Glutamatergic neuron (in vitro differentiated cells): ENCODE results near the gene UBE4B. TPM values are rescaled to one million over a fixed set of nuclear protein-coding genes. Genes with fewer than 3 reads are reported as not detected.

Source experiments
- DNase-seq: peaks from one replicate; pipeline ENCODE4 v3.0.0; 2022
- H3K27ac Mint-ChIP-seq: one replicate; pipeline ENCODE4 v1.8.0; 2020; ENCODE audit warnings: mild to moderate bottlenecking, mixed read lengths, inconsistent platforms; ENCODE audit not compliant: unreplicated experiment
- H3K27me3 Mint-ChIP-seq: one replicate; pipeline ENCODE4 v1.8.0; 2020; ENCODE audit warnings: mild to moderate bottlenecking, moderate library complexity, mixed read lengths, inconsistent platforms; ENCODE audit not compliant: unreplicated experiment
- H3K36me3 Mint-ChIP-seq: one replicate; pipeline ENCODE4 v1.8.0; 2020; ENCODE audit warnings: mild to moderate bottlenecking, mixed read lengths, inconsistent platforms; ENCODE audit not compliant: unreplicated experiment
- H3K4me1 Mint-ChIP-seq: one replicate; pipeline ENCODE4 v1.8.0; 2020; ENCODE audit warnings: mild to moderate bottlenecking, low read depth, mixed read lengths, inconsistent platforms; ENCODE audit not compliant: unreplicated experiment
- H3K4me3 Mint-ChIP-seq: one replicate; pipeline ENCODE4 v1.8.0; 2020; ENCODE audit warnings: mild to moderate bottlenecking, mixed read lengths, inconsistent platforms; ENCODE audit not compliant: unreplicated experiment
- H3K9me3 Mint-ChIP-seq: one replicate; pipeline ENCODE4 v1.8.0; 2020; ENCODE audit warnings: mild to moderate bottlenecking, moderate library complexity, mixed read lengths, inconsistent platforms; ENCODE audit not compliant: unreplicated experiment
- CTCF ChIP-seq: fragments of 200-600 bp; sonication (generic); IDR thresholded peaks from one replicate; pipeline ENCODE4 v1.5.0; 2021; ENCODE audit not compliant: partially characterized antibody, unreplicated experiment
- total RNA-seq: library from RNA; stranded (reverse); fragmentation: NEBNext Ultra II Directional; extraction: Animal tissue kit (Norgen Biotek cat#: 25700); gene quantifications from one replicate; pipeline ENCODE4 v1.2.1, GENCODE V29; 2021; ENCODE audit not compliant: unreplicated experiment

Gene UBE4B
- total RNA-seq, 1 donor from 2014 or later, result 94.1 TPM

GRCh38 chr1:10063878-10064277 lies 31.1 kb downstream of the UBE4B start:
- H3K4me3 Mint-ChIP-seq, result no peak overlapping the region
- peak overlapping the region; percentile 11 for H3K27ac Mint-ChIP-seq

GRCh38 chr1:10064416-10065343 lies 31.9 kb downstream of the UBE4B start:
- DNase-seq, result no peak
- no peaks in the 10 kb centered on the region for H3K27me3 Mint-ChIP-seq
- no peaks in the 10 kb centered on the region for H3K9me3 Mint-ChIP-seq
- no peak overlapping the region for H3K27ac Mint-ChIP-seq
- H3K36me3 Mint-ChIP-seq, result no peaks in the 10 kb centered on the region
- H3K4me3 Mint-ChIP-seq, result peak overlapping the region; percentile 8
- H3K4me1 Mint-ChIP-seq, result peaks cover 8% of the 10 kb centered on the region
- TF ChIP-seq CTCF, result no peak

More at GRCh38 chr1:10063878-10064277, 31.1 kb downstream of the UBE4B start:
- Mint-ChIP-seq H3K27me3 (no peaks in the 10 kb centered on the region), H3K9me3 (no peaks in the 10 kb centered on the region), H3K4me1 (peaks cover 13% of the 10 kb centered on the region), H3K36me3 (no peaks in the 10 kb centered on the region)
- no peak for TF ChIP-seq CTCF
- no peak for DNase-seq

GRCh38 chr1:10065344-10065685 lies 32.6 kb downstream of the UBE4B start:
- no peak for DNase-seq
- no peak for TF ChIP-seq CTCF
- H3K36me3 Mint-ChIP-seq, result no peaks in the 10 kb centered on the region
- H3K27ac Mint-ChIP-seq, result no peak overlapping the region
- H3K27me3 Mint-ChIP-seq, result no peaks in the 10 kb centered on the region
- peaks cover 5% of the 10 kb centered on the region for H3K4me1 Mint-ChIP-seq
- peaks cover under 1% of the 10 kb centered on the region for H3K9me3 Mint-ChIP-seq
- H3K4me3 Mint-ChIP-seq, result peak overlapping the region; percentile 8

GRCh38 chr1:10065760-10066159 lies 33.0 kb downstream of the UBE4B start:
- peaks cover 5% of the 10 kb centered on the region for H3K4me1 Mint-ChIP-seq
- no peak for DNase-seq
- no peaks in the 10 kb centered on the region for H3K27me3 Mint-ChIP-seq
- no peaks in the 10 kb centered on the region for H3K36me3 Mint-ChIP-seq
- H3K9me3 Mint-ChIP-seq, result peaks cover 1% of the 10 kb centered on the region
- no peak for TF ChIP-seq CTCF
- H3K4me3 Mint-ChIP-seq, result no peak overlapping the region
- H3K27ac Mint-ChIP-seq, result no peak overlapping the region

- DNase-seq, result no peak
- Mint-ChIP-seq H3K9me3 (peaks cover 1% of the 10 kb centered on the region), H3K27ac (no peak overlapping the region), H3K36me3 (no peaks in the 10 kb centered on the region), H3K27me3 (no peaks in the 10 kb centered on the region), H3K4me3 (no peak overlapping the region), H3K4me1 (peaks cover 5% of the 10 kb centered on the region)
- TF ChIP-seq CTCF, result no peak
Measured at GRCh38 chr1:10068605-10069294, 36.0 kb downstream of the UBE4B start.
